ENCODE results near the gene MAP1LC3B2.

The MAP1LC3B2 gene

GRCh38 chr12:116544656-116545055, 14.5 kb upstream of the MAP1LC3B2 start:
- no peak for ATAC-seq
- TF ChIP-seq ESRRG (CRISPR knock-in tag; IDR thresholded peaks at IDR 0.05): no peak
- no peak for TF ChIP-seq ZC3H10 (CRISPR knock-in tag; IDR thresholded peaks at IDR 0.05)
- no peak for TF ChIP-seq CSRNP3 (CRISPR knock-in tag; IDR thresholded peaks at IDR 0.05)
- TF ChIP-seq ARNTL (CRISPR knock-in tag; IDR thresholded peaks at IDR 0.05; ENCODE audit: borderline replicate concordance, low read depth): no peak
- TF ChIP-seq ZNF70 (CRISPR knock-in tag; IDR thresholded peaks at IDR 0.05): no peak
- TF ChIP-seq CSDC2 (CRISPR knock-in tag; IDR thresholded peaks at IDR 0.05): no peak
- TF ChIP-seq PATZ1 (CRISPR knock-in tag; IDR thresholded peaks at IDR 0.05; ENCODE audit: borderline replicate concordance): no peak
- TF ChIP-seq ZFP30 (CRISPR knock-in tag; IDR thresholded peaks at IDR 0.05): no peak
- TF ChIP-seq CREB5 (CRISPR knock-in tag; IDR thresholded peaks at IDR 0.05; ENCODE audit: low read depth): no peak
- no peak for TF ChIP-seq TCF4 (CRISPR knock-in tag; IDR thresholded peaks at IDR 0.05; ENCODE audit: borderline replicate concordance)
- TF ChIP-seq GLIS3 (CRISPR knock-in tag; IDR thresholded peaks at IDR 0.05): no peak
- no peak for TF ChIP-seq TSHZ2 (CRISPR knock-in tag; IDR thresholded peaks at IDR 0.05)
- TF ChIP-seq RARB (CRISPR knock-in tag; IDR thresholded peaks at IDR 0.05): no peak
- TF ChIP-seq OSR1 (CRISPR knock-in tag; IDR thresholded peaks at IDR 0.05): no peak

- no peak for TF ChIP-seq TCF4 (CRISPR knock-in tag; IDR thresholded peaks at IDR 0.05; ENCODE audit: borderline replicate concordance)
- no peak for TF ChIP-seq PATZ1 (CRISPR knock-in tag; IDR thresholded peaks at IDR 0.05; ENCODE audit: borderline replicate concordance)
- no peak for TF ChIP-seq RARB (CRISPR knock-in tag; IDR thresholded peaks at IDR 0.05)
- TF ChIP-seq ARNTL (CRISPR knock-in tag; IDR thresholded peaks at IDR 0.05; ENCODE audit: borderline replicate concordance, low read depth): no peak
- TF ChIP-seq OSR1 (CRISPR knock-in tag; IDR thresholded peaks at IDR 0.05): no peak
- no peak for TF ChIP-seq ZC3H10 (CRISPR knock-in tag; IDR thresholded peaks at IDR 0.05)
- TF ChIP-seq ZNF8 (CRISPR knock-in tag; IDR thresholded peaks at IDR 0.05): no peak
- no peak for TF ChIP-seq CSDC2 (CRISPR knock-in tag; IDR thresholded peaks at IDR 0.05)
- no peak for TF ChIP-seq ZNF70 (CRISPR knock-in tag; IDR thresholded peaks at IDR 0.05)
- no peak for TF ChIP-seq TOX (CRISPR knock-in tag; IDR thresholded peaks at IDR 0.05; ENCODE audit: borderline replicate concordance)
- TF ChIP-seq GLIS3 (CRISPR knock-in tag; IDR thresholded peaks at IDR 0.05): no peak
- TF ChIP-seq ISL1 (CRISPR knock-in tag; IDR thresholded peaks at IDR 0.05): no peak
- no peak for TF ChIP-seq ZNF565 (CRISPR knock-in tag; conservative IDR thresholded peaks at IDR 0.05; ENCODE audit: low read depth)
- TF ChIP-seq POU6F1 (CRISPR knock-in tag; IDR thresholded peaks at IDR 0.05; ENCODE audit: borderline replicate concordance, low read depth): no peak
- no peak for TF ChIP-seq ZFP3 (CRISPR knock-in tag; IDR thresholded peaks at IDR 0.05)
- no peak for TF ChIP-seq BACH2 (CRISPR knock-in tag; IDR thresholded peaks at IDR 0.05; ENCODE audit: borderline replicate concordance)
- no peak for TF ChIP-seq ZFP30 (CRISPR knock-in tag; IDR thresholded peaks at IDR 0.05)
- no peak for TF ChIP-seq CSRNP3 (CRISPR knock-in tag; IDR thresholded peaks at IDR 0.05)
- TF ChIP-seq ESRRG (CRISPR knock-in tag; IDR thresholded peaks at IDR 0.05): no peak
- TF ChIP-seq SNAI2 (CRISPR knock-in tag; IDR thresholded peaks at IDR 0.05): no peak
Measured at GRCh38 chr12:116545144-116545543, 14.0 kb upstream of the MAP1LC3B2 start.

More at GRCh38 chr12:116545144-116545543, 14.0 kb upstream of the MAP1LC3B2 start:
- ATAC-seq: no peak
